OCI-LY7 (cell line): ENCODE data around the gene EXOSC10.

ENCODE experiments used
- EZH2phosphoT487 ChIP-seq: fragments of 200-600 bp; sonication (generic); IDR thresholded peaks from 2 replicates; pipeline ENCODE4 v1.6.1; 2018; ENCODE audit warnings: low read depth, borderline replicate concordance, mild to moderate bottlenecking, mixed run types, antibody characterized with exemption, low read length, moderate library complexity, mixed read lengths
- TF ChIP-seq, protein P1 (sequence below): fragments of 200-600 bp; sonication (generic); conservative IDR thresholded peaks from 2 replicates; pipeline ENCODE4 v1.5.1; 2014; ENCODE audit warnings: mild to moderate bottlenecking, antibody characterized with exemption, low read length, moderate library complexity, mixed read lengths

DNA sequence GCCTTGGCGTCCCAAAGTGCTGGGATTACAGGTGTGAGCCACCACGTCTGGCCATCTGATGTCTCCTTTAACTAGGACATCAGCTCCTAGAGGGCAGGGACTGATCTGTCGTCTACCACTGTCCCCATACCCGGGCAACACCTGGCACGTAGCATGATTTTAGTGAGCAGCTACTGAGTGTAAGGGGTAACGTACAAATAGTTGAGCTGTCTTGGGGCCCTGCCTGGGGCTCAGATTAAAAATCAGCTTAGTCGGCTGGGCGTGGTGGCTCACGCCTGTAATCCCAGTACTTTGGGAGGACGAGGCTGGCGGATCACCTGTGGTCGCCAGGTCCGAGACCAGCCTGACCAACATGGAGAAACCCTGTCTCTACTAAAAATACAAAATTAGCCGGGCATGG, 41.6 kb downstream of the EXOSC10 start:
- TF ChIP-seq, protein P1, sequence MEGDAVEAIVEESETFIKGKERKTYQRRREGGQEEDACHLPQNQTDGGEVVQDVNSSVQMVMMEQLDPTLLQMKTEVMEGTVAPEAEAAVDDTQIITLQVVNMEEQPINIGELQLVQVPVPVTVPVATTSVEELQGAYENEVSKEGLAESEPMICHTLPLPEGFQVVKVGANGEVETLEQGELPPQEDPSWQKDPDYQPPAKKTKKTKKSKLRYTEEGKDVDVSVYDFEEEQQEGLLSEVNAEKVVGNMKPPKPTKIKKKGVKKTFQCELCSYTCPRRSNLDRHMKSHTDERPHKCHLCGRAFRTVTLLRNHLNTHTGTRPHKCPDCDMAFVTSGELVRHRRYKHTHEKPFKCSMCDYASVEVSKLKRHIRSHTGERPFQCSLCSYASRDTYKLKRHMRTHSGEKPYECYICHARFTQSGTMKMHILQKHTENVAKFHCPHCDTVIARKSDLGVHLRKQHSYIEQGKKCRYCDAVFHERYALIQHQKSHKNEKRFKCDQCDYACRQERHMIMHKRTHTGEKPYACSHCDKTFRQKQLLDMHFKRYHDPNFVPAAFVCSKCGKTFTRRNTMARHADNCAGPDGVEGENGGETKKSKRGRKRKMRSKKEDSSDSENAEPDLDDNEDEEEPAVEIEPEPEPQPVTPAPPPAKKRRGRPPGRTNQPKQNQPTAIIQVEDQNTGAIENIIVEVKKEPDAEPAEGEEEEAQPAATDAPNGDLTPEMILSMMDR = no peak
- no peak for TF ChIP-seq EZH2phosphoT487
